ENCODE results near the gene TPRN. TPM values are rescaled to one million over a fixed set of nuclear protein-coding genes. Genes with fewer than 3 reads are reported as not detected.

Gene TPRN
- total RNA-seq, 1 donor from 2014 or later: 16.0 TPM

- Histone ChIP-seq H2AFZ (ENCODE audit: low read depth, low read length) (no peak overlapping the region), H3K27ac (ENCODE audit: low read depth, low read length) (no peak overlapping the region), H3K79me2 (ENCODE audit: insufficient read depth, low read length) (peaks cover 6% of the 10 kb centered on the region), H3K4me2 (ENCODE audit: low read length) (no peak overlapping the region), H3K9ac (ENCODE audit: low read length) (no peak overlapping the region), H3K9me3 (ENCODE audit: insufficient read depth, low read depth, low read length) (no peaks in the 10 kb centered on the region), H3K4me1 (ENCODE audit: insufficient read depth, low read length) (no peaks in the 10 kb centered on the region), H3K36me3 (ENCODE audit: insufficient read depth, low read length) (no peaks in the 10 kb centered on the region), H3K27me3 (ENCODE audit: insufficient read depth, low read length) (no peaks in the 10 kb centered on the region), H4K20me1 (ENCODE audit: insufficient read depth, low read length) (peaks cover 17% of the 10 kb centered on the region), H3K4me3 (ENCODE audit: insufficient read depth, low read depth, low read length) (no peak overlapping the region)
- Mint-ChIP-seq H3K4me3 (ENCODE audit: unreplicated experiment) (no peak overlapping the region), H3K36me3 (ENCODE audit: low read depth, unreplicated experiment) (no peaks in the 10 kb centered on the region), H3K4me1 (ENCODE audit: low read depth, unreplicated experiment) (peaks cover 1% of the 10 kb centered on the region), H3K27me3 (ENCODE audit: low read depth, unreplicated experiment) (no peaks in the 10 kb centered on the region), H3K27ac (ENCODE audit: unreplicated experiment) (no peak overlapping the region), H3K9me3 (ENCODE audit: unreplicated experiment) (no peaks in the 10 kb centered on the region)
- DNase-seq (ENCODE audit: low read depth): no peak
- FAIRE-seq: no peak
- TF ChIP-seq CTCF (IDR thresholded peaks at IDR 0.05; ENCODE audit: insufficient read depth, low read depth, low read length): no peak
- no peak for TF ChIP-seq EZH2 (IDR thresholded peaks at IDR 0.05; ENCODE audit: insufficient read depth, low read length)
Measured at GRCh38 chr9:137233143-137233980, 32.8 kb upstream of the TPRN start.

- H3K4me1 Mint-ChIP-seq (ENCODE audit: low read depth, unreplicated experiment): no peaks in the 10 kb centered on the region
- DNase-seq (ENCODE audit: low read depth) (no peak), FAIRE-seq (no peak)
- no peak overlapping the region for H2AFZ ChIP-seq (ENCODE audit: low read depth, low read length)
- H3K4me3 Mint-ChIP-seq (ENCODE audit: unreplicated experiment): no peak overlapping the region
- no peak overlapping the region for H3K4me2 ChIP-seq (ENCODE audit: low read length)
- no peaks in the 10 kb centered on the region for H3K36me3 Mint-ChIP-seq (ENCODE audit: low read depth, unreplicated experiment)
- H3K9ac ChIP-seq (ENCODE audit: low read length): no peak overlapping the region
- H3K27me3 ChIP-seq (ENCODE audit: insufficient read depth, low read length): no peaks in the 10 kb centered on the region
- H3K4me3 ChIP-seq (ENCODE audit: insufficient read depth, low read depth, low read length): no peak overlapping the region
- H3K27me3 Mint-ChIP-seq (ENCODE audit: low read depth, unreplicated experiment): no peaks in the 10 kb centered on the region
- H3K27ac ChIP-seq (ENCODE audit: low read depth, low read length): no peak overlapping the region
- no peaks in the 10 kb centered on the region for H3K9me3 ChIP-seq (ENCODE audit: insufficient read depth, low read depth, low read length)
- TF ChIP-seq EZH2 (IDR thresholded peaks at IDR 0.05; ENCODE audit: insufficient read depth, low read length) (no peak), CTCF (IDR thresholded peaks at IDR 0.05; ENCODE audit: insufficient read depth, low read depth, low read length) (no peak)
- H3K36me3 ChIP-seq (ENCODE audit: insufficient read depth, low read length): no peaks in the 10 kb centered on the region
- H4K20me1 ChIP-seq (ENCODE audit: insufficient read depth, low read length): peaks cover 8% of the 10 kb centered on the region
- H3K79me2 ChIP-seq (ENCODE audit: insufficient read depth, low read length): no peaks in the 10 kb centered on the region
- peaks cover 2% of the 10 kb centered on the region for H3K4me1 ChIP-seq (ENCODE audit: insufficient read depth, low read length)
- no peaks in the 10 kb centered on the region for H3K9me3 Mint-ChIP-seq (ENCODE audit: unreplicated experiment)
- no peak overlapping the region for H3K27ac Mint-ChIP-seq (ENCODE audit: unreplicated experiment)
Measured at GRCh38 chr9:137232510-137232909, 32.0 kb upstream of the TPRN start.

DNA sequence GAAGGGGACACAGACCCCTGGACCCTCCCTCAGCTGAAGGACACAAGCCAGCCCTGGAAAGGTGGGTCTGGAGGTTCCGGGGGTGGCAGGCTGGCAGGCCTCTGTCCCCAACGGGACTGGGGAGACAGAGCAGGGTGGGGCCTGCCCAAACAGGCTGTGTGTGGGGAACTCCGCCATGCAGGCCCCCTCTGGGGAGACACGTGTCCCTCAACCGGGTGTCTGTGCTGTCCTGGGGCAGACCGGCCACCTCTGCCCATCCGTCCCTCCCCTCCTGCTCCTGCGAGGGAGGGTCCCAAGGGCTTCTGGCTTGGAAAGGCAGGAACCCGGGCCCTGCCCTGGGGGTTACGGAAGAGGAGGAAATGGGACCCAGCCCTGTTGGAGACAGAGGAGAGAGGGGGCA, 31.6 kb upstream of the TPRN start:
- DNase-seq (ENCODE audit: low read depth) (no peak), FAIRE-seq (no peak)
- Histone ChIP-seq H3K9me3 (ENCODE audit: insufficient read depth, low read depth, low read length) (no peaks in the 10 kb centered on the region), H2AFZ (ENCODE audit: low read depth, low read length) (no peak overlapping the region), H3K36me3 (ENCODE audit: insufficient read depth, low read length) (no peaks in the 10 kb centered on the region), H3K79me2 (ENCODE audit: insufficient read depth, low read length) (no peaks in the 10 kb centered on the region), H3K4me3 (ENCODE audit: insufficient read depth, low read depth, low read length) (no peak overlapping the region), H3K4me1 (ENCODE audit: insufficient read depth, low read length) (peaks cover 6% of the 10 kb centered on the region), H3K9ac (ENCODE audit: low read length) (no peak overlapping the region), H3K4me2 (ENCODE audit: low read length) (no peak overlapping the region), H4K20me1 (ENCODE audit: insufficient read depth, low read length) (peaks cover 4% of the 10 kb centered on the region), H3K27ac (ENCODE audit: low read depth, low read length) (no peak overlapping the region), H3K27me3 (ENCODE audit: insufficient read depth, low read length) (no peaks in the 10 kb centered on the region)
- Mint-ChIP-seq H3K36me3 (ENCODE audit: low read depth, unreplicated experiment) (no peaks in the 10 kb centered on the region), H3K27ac (ENCODE audit: unreplicated experiment) (no peak overlapping the region), H3K9me3 (ENCODE audit: unreplicated experiment) (no peaks in the 10 kb centered on the region), H3K4me1 (ENCODE audit: low read depth, unreplicated experiment) (no peaks in the 10 kb centered on the region), H3K4me3 (ENCODE audit: unreplicated experiment) (no peak overlapping the region), H3K27me3 (ENCODE audit: low read depth, unreplicated experiment) (no peaks in the 10 kb centered on the region)
- TF ChIP-seq EZH2 (IDR thresholded peaks at IDR 0.05; ENCODE audit: insufficient read depth, low read length) (no peak), CTCF (IDR thresholded peaks at IDR 0.05; ENCODE audit: insufficient read depth, low read depth, low read length) (no peak)
